GM12801 (cell line): ENCODE measurements around the gene PELI1.

Experiments used
- TF ChIP-seq, protein P1 (sequence below): IDR thresholded peaks from one replicate; pipeline ENCODE4 v1.5.1; 2011; ENCODE audit warnings: control low read depth; ENCODE audit not compliant: insufficient read length; ENCODE audit errors: extremely low read depth

The PELI1 gene

GRCh38 chr2:64179582-64180321 is 35.5 kb upstream of the PELI1 start:
- TF ChIP-seq, protein P1, sequence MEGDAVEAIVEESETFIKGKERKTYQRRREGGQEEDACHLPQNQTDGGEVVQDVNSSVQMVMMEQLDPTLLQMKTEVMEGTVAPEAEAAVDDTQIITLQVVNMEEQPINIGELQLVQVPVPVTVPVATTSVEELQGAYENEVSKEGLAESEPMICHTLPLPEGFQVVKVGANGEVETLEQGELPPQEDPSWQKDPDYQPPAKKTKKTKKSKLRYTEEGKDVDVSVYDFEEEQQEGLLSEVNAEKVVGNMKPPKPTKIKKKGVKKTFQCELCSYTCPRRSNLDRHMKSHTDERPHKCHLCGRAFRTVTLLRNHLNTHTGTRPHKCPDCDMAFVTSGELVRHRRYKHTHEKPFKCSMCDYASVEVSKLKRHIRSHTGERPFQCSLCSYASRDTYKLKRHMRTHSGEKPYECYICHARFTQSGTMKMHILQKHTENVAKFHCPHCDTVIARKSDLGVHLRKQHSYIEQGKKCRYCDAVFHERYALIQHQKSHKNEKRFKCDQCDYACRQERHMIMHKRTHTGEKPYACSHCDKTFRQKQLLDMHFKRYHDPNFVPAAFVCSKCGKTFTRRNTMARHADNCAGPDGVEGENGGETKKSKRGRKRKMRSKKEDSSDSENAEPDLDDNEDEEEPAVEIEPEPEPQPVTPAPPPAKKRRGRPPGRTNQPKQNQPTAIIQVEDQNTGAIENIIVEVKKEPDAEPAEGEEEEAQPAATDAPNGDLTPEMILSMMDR: no peak

- TF ChIP-seq, protein P1: no peak
These were observed 33.1 kb upstream of the PELI1 start for GRCh38 chr2:64177315-64177714.

DNA sequence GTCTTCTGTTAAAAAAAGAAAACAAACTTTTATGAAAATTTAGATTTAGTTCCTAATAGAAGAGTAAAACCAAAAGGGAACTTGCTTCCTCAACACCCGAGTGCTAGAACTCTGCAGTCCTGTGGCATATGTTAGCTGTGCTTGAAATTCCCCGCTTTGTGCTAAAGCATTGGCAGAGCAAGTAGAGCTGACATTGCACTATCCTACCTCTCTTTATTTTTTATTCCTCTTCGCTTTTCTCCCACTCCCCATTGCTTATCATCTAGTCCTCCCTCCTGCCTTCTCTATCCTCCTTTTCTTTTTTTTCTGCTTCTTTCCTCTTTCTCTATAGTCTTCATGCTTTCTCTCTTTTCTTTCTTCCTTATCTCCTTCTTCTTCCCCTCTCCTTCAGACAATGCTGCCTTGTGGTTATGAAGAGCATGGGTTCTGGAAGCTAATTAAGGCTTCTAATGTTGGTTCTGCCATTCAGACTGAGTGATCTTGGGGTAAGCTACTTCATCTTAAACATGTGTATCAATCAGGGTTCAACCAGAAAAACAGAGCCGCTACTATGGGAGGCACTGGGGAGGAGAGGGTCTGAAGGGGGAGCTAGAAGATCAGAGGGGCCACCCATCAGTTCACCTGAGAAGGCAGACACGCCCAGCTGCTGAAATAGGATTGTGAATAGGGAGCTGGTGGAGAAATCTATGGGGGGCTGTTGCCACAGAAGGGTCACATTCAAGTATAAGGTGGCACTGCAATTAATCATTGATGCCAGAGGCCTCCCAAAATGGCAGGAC is 31.4 kb upstream of the PELI1 start:
- TF ChIP-seq, protein P1: no peak

- TF ChIP-seq, protein P1: no peak
These were observed 29.2 kb upstream of the PELI1 start for GRCh38 chr2:64173156-64174135.

DNA sequence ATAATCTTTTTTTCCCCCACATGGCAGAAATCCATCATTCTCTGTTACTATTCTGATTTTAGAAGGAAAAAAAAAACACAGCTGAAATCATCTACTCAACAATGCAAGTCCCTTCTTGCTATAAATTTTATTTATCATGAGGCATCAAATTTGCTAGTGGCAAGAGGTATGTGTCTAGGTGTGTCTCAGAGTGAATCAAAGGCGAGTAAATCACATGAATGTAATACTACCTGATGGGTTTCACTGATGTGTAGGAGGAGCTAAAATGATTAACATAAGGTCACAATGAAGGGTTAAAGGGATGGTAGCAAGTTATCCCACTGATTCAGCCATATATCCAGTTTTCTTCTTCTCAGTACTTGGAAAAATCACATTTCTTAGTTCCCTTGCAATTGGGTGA is 24.5 kb upstream of the PELI1 start:
- TF ChIP-seq, protein P1: no peak

DNA sequence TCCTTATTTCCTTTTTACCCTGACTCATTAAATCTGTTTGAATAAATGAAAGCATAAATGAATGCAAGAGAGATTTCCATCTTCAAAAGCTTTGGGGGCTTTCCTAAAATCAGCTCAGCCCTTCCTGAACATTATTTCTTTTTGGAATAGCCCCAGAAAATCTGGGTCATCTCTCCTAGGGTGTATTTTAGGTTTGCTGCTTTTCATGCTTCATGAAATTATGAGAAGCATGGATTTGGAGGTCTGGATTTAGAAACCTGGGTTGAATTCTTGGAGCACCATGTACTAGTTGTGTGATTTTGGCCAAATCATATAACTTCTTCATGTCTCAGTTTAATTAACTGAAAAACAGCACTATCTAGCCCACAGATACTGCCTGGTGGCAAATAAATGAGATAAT is 24.0 kb upstream of the PELI1 start:
- TF ChIP-seq, protein P1: no peak
